Keratinocyte (primary cell): Measurements from ENCODE around the gene TNFAIP2.

Experiments
- EZH2 ChIP-seq: IDR thresholded peaks from one replicate; pipeline ENCODE4 v1.6.1; 2012; ENCODE audit warnings: inconsistent platforms, mild to moderate bottlenecking, low read length, moderate library complexity
- TF ChIP-seq, protein P1 (sequence below), 3 experiments: IDR thresholded peaks in 1 of 3; conservative IDR thresholded peaks in 1 of 3; optimal IDR thresholded peaks in 1 of 3; 2 replicates in 2 of 3; 3 replicates in 1 of 3; pipeline versions ENCODE3 to v1.5.1; 2011; ENCODE audit warnings: low read length in 3 of 3, mild to moderate bottlenecking in 3 of 3, moderate library complexity in 2 of 3, control low read depth in 1 of 3, inconsistent platforms in 1 of 3; ENCODE audit not compliant: insufficient read depth in 2 of 3; ENCODE audit errors: extremely low read depth in 1 of 3

DNA sequence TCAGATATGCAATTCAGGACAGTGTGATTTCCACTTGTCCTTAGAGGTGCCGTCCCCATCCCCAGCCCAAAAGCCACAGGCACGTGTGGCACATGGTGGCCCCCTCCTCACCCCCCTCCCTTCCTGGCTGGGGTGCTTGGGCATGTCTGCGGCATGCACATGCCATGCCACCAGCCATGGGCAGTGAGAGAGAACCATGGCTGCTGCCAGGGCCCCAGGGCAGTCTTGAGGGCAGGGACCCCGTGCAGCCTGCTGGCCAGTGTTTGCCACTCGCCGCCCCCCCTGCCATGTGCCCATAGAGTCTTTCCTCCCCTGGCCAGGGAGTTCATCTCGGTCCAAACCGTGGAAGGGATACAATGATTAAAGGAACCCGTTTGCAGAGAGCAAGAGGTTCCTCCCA lies 41.5 kb downstream of the TNFAIP2 start:
- TF ChIP-seq, protein P1, sequence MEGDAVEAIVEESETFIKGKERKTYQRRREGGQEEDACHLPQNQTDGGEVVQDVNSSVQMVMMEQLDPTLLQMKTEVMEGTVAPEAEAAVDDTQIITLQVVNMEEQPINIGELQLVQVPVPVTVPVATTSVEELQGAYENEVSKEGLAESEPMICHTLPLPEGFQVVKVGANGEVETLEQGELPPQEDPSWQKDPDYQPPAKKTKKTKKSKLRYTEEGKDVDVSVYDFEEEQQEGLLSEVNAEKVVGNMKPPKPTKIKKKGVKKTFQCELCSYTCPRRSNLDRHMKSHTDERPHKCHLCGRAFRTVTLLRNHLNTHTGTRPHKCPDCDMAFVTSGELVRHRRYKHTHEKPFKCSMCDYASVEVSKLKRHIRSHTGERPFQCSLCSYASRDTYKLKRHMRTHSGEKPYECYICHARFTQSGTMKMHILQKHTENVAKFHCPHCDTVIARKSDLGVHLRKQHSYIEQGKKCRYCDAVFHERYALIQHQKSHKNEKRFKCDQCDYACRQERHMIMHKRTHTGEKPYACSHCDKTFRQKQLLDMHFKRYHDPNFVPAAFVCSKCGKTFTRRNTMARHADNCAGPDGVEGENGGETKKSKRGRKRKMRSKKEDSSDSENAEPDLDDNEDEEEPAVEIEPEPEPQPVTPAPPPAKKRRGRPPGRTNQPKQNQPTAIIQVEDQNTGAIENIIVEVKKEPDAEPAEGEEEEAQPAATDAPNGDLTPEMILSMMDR (optimal IDR thresholded peaks at IDR 0.05 in 1 of 3, IDR thresholded peaks at IDR 0.05 in 1 of 3, conservative IDR thresholded peaks at IDR 0.05 in 1 of 3; ENCODE audit: extremely low read depth in 1 of 3, insufficient read depth in 2 of 3, low read length in 3 of 3), result no peak
- no peak for TF ChIP-seq EZH2
